MM.1S (cell line): Measurements from ENCODE around the gene BPIFB2.

Source experiments
- DNase-seq: peaks from one replicate; pipeline ENCODE4 v3.0.0-alpha.2; 2015
- H2AFZ ChIP-seq: fragments of 300-600 bp; sonication (generic); 2 replicates; pipeline ENCODE4 v1.6.0; 2016; ENCODE audit warnings: antibody characterized with exemption, low read length
- H3F3A ChIP-seq: fragments of 300-600 bp; sonication (generic); 2 replicates; pipeline ENCODE4 v1.6.1; 2016; ENCODE audit warnings: mild to moderate bottlenecking, antibody characterized with exemption, low read length, moderate library complexity, mixed read lengths; ENCODE audit not compliant: insufficient read depth
- H3K27ac ChIP-seq: fragments of 300-600 bp; sonication (generic); 2 replicates; pipeline ENCODE4 v1.5.1; 2016; ENCODE audit warnings: mild to moderate bottlenecking, low read length
- H3K27me3 ChIP-seq: fragments of 300-600 bp; sonication (generic); replicated peaks from 2 replicates; pipeline ENCODE4 v1.6.0; 2016; ENCODE audit warnings: low read length; ENCODE audit not compliant: insufficient read depth
- H3K36me3 ChIP-seq: fragments of 300-600 bp; sonication (generic); replicated peaks from 2 replicates; pipeline ENCODE4 v1.6.1; 2016; ENCODE audit warnings: mild to moderate bottlenecking, low read length, mixed read lengths; ENCODE audit not compliant: insufficient read depth
- H3K4me1 ChIP-seq: fragments of 300-600 bp; sonication (generic); 2 replicates; pipeline ENCODE4 v1.6.1; 2016; ENCODE audit warnings: low read length, mixed read lengths
- H3K4me2 ChIP-seq: fragments of 300-600 bp; sonication (generic); 2 replicates; pipeline ENCODE4 v1.6.0; 2016; ENCODE audit warnings: low read depth, low read length
- H3K4me3 ChIP-seq: fragments of 300-600 bp; sonication (generic); 2 replicates; pipeline ENCODE4 v1.5.1; 2016; ENCODE audit warnings: low read length, mixed read lengths
- H3K79me2 ChIP-seq: fragments of 300-600 bp; sonication (generic); 2 replicates; pipeline ENCODE4 v1.6.1; 2016; ENCODE audit warnings: mixed run types, low read length, mixed read lengths
- H3K9ac ChIP-seq: fragments of 300-600 bp; sonication (generic); 2 replicates; pipeline ENCODE4 v1.6.1; 2016; ENCODE audit warnings: low read length, mixed read lengths
- H3K9me2 ChIP-seq: fragments of 300-600 bp; sonication (generic); replicated peaks from 2 replicates; pipeline ENCODE4 v1.6.1; 2016; ENCODE audit warnings: mild to moderate bottlenecking, low read length, mixed read lengths; ENCODE audit not compliant: insufficient read depth
- H3K9me3 ChIP-seq: fragments of 300-600 bp; sonication (generic); replicated peaks from 2 replicates; pipeline ENCODE4 v1.6.1; 2016; ENCODE audit warnings: mild to moderate bottlenecking, low read length, mixed read lengths; ENCODE audit not compliant: insufficient read depth
- H4K20me1 ChIP-seq: fragments of 300-600 bp; sonication (generic); 2 replicates; pipeline ENCODE4 v1.6.1; 2016; ENCODE audit warnings: mild to moderate bottlenecking, low read length, moderate library complexity, mixed read lengths; ENCODE audit not compliant: insufficient read depth
- EZH2 ChIP-seq: fragments of 300-600 bp; sonication (generic); optimal IDR thresholded peaks from 2 replicates; pipeline ENCODE3; 2017; ENCODE audit warnings: low read depth, mild to moderate bottlenecking, antibody characterized with exemption, low read length, mixed read lengths
- EZH2phosphoT487 ChIP-seq: fragments of 300-600 bp; sonication (generic); IDR thresholded peaks from 2 replicates; pipeline ENCODE4 v1.6.1; 2018; ENCODE audit warnings: antibody characterized with exemption, low read length
- TF ChIP-seq, protein P1 (sequence below): fragments of 300-600 bp; sonication (generic); IDR thresholded peaks from 2 replicates; pipeline ENCODE4 v1.5.1; 2016; ENCODE audit warnings: antibody characterized with exemption, low read length, mixed read lengths

Gene BPIFB2

DNA sequence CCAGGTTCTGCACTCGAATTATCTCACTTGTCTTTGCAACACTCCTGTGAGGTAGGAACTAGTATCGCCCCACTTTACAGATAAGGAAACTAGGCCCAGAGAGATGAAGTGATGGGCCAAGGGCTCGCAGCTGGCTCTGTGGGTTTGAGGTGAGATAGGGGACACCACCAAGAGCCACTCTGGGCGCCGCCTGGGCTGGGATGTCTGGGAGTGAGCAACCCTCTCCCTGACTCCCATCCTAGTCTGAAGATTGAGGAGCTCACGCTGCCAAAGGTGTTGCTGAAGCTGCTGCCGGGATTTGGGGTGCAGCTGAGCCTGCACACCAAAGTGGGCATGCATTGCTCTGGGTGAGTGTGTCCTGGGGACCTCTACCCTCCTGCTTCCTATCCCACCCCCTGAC is 51.6 kb downstream of the BPIFB2 start:
- Histone ChIP-seq H3K36me3 (no peaks in the 10 kb centered on the region), H3K4me3 (no peak overlapping the region), H3K27ac (no peak overlapping the region), H3K27me3 (peaks cover 52% of the 10 kb centered on the region), H3K9ac (no peak overlapping the region), H3K9me3 (no peaks in the 10 kb centered on the region), H4K20me1 (no peaks in the 10 kb centered on the region), H3K4me1 (no peaks in the 10 kb centered on the region), H3K79me2 (no peaks in the 10 kb centered on the region), H3K9me2 (no peaks in the 10 kb centered on the region), H3F3A (no peaks in the 10 kb centered on the region), H2AFZ (no peak overlapping the region), H3K4me2 (no peak overlapping the region)
- TF ChIP-seq, protein P1, sequence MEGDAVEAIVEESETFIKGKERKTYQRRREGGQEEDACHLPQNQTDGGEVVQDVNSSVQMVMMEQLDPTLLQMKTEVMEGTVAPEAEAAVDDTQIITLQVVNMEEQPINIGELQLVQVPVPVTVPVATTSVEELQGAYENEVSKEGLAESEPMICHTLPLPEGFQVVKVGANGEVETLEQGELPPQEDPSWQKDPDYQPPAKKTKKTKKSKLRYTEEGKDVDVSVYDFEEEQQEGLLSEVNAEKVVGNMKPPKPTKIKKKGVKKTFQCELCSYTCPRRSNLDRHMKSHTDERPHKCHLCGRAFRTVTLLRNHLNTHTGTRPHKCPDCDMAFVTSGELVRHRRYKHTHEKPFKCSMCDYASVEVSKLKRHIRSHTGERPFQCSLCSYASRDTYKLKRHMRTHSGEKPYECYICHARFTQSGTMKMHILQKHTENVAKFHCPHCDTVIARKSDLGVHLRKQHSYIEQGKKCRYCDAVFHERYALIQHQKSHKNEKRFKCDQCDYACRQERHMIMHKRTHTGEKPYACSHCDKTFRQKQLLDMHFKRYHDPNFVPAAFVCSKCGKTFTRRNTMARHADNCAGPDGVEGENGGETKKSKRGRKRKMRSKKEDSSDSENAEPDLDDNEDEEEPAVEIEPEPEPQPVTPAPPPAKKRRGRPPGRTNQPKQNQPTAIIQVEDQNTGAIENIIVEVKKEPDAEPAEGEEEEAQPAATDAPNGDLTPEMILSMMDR, result no peak
- TF ChIP-seq EZH2, result no peak
- TF ChIP-seq EZH2phosphoT487, result no peak
- DNase-seq, result no peak

DNA sequence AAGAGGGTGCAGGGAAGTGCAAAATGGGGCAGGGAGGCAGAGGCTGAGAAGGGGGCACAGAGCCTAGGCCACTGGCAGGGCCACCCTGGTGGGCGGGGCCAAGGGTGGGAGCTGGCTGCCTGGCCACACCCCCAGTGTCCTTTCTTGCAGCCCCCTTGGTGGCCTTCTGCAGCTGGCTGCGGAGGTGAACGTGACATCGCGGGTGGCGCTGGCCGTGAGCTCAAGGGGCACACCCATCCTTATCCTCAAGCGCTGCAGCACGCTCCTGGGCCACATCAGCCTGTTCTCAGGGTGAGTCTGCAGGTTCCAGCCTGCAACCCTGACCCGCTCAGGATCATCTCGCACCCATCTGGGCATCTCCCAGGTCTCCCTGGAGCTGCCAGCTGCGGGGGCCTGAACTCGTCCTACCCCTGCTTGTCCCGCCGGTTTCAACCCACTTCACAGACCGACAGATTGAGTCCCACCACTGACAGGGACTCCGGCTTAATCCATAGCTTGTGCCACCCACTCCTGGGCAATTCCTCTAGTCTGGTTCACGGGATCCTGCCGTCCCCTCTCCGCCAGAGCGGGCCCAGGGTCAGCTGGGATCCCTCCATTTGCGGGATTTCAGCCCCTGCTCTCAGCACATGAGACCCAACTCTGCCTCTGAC is 52.4 kb downstream of the BPIFB2 start:
- Histone ChIP-seq H3K9me3 (no peaks in the 10 kb centered on the region), H3K27me3 (peaks cover 44% of the 10 kb centered on the region), H3K36me3 (no peaks in the 10 kb centered on the region), H2AFZ (no peak overlapping the region), H3K27ac (no peak overlapping the region), H3F3A (no peaks in the 10 kb centered on the region), H3K4me1 (no peaks in the 10 kb centered on the region), H4K20me1 (no peaks in the 10 kb centered on the region), H3K4me2 (no peak overlapping the region), H3K4me3 (no peak overlapping the region), H3K9me2 (no peaks in the 10 kb centered on the region), H3K9ac (no peak overlapping the region), H3K79me2 (no peaks in the 10 kb centered on the region)
- DNase-seq, result no peak
- TF ChIP-seq, protein P1, result no peak
- TF ChIP-seq EZH2phosphoT487 (no peak), EZH2 (no peak)

GRCh38 chr20:33061658-33062028 is 54.1 kb downstream of the BPIFB2 start:
- Histone ChIP-seq H2AFZ (no peak overlapping the region), H3K4me3 (no peak overlapping the region), H3K4me1 (no peaks in the 10 kb centered on the region), H4K20me1 (no peaks in the 10 kb centered on the region), H3K9me3 (no peaks in the 10 kb centered on the region), H3K79me2 (no peaks in the 10 kb centered on the region), H3K36me3 (no peaks in the 10 kb centered on the region), H3K9me2 (no peaks in the 10 kb centered on the region), H3K9ac (no peak overlapping the region), H3K27ac (no peak overlapping the region), H3K27me3 (peaks cover 27% of the 10 kb centered on the region), H3K4me2 (no peak overlapping the region), H3F3A (no peaks in the 10 kb centered on the region)
- no peak for DNase-seq
- TF ChIP-seq EZH2, result no peak
- TF ChIP-seq EZH2phosphoT487, result no peak

- no peak overlapping the region for H2AFZ ChIP-seq
- no peak overlapping the region for H3K9ac ChIP-seq
- H3K27ac ChIP-seq, result no peak overlapping the region
- H3F3A ChIP-seq, result no peaks in the 10 kb centered on the region
- peaks cover 25% of the 10 kb centered on the region for H3K27me3 ChIP-seq
- H3K4me3 ChIP-seq, result no peak overlapping the region
- no peaks in the 10 kb centered on the region for H3K79me2 ChIP-seq
- TF ChIP-seq, protein P1, result no peak
- no peak for TF ChIP-seq EZH2phosphoT487
- TF ChIP-seq EZH2, result no peak
- no peak for DNase-seq
- H3K9me3 ChIP-seq, result no peaks in the 10 kb centered on the region
- no peaks in the 10 kb centered on the region for H3K9me2 ChIP-seq
- no peaks in the 10 kb centered on the region for H3K4me1 ChIP-seq
- H3K4me2 ChIP-seq, result no peak overlapping the region
- H3K36me3 ChIP-seq, result no peaks in the 10 kb centered on the region
- H4K20me1 ChIP-seq, result no peaks in the 10 kb centered on the region
Measured at GRCh38 chr20:33062105-33062824, 54.8 kb downstream of the BPIFB2 start.
